Measurements from ENCODE around the gene DNAJC9.

The DNAJC9 gene

GRCh38 chr10:73239908-73240307, 7.1 kb downstream of the DNAJC9 start:
- no peaks in the 10 kb centered on the region for H3K9me3 ChIP-seq (ENCODE audit: insufficient read depth, low read depth, low read length)
- H3K9ac ChIP-seq (ENCODE audit: low read depth, low read length, poor library complexity, severe bottlenecking) = no peak overlapping the region
- peaks cover 10% of the 10 kb centered on the region; the same call in 1 of the 2 replicates for H3F3A ChIP-seq (ENCODE audit: low read depth)
- peaks cover 78% of the 10 kb centered on the region for H3K36me3 ChIP-seq (ENCODE audit: insufficient read depth, low read length)
- peaks cover 30% of the 10 kb centered on the region for H3K4me1 ChIP-seq (ENCODE audit: insufficient read depth, low read length, poor library complexity, severe bottlenecking)
- no peak overlapping the region for H3K4me2 ChIP-seq (ENCODE audit: low read depth, low read length, poor library complexity, severe bottlenecking)
- no peak overlapping the region for H2AFZ ChIP-seq (ENCODE audit: low read length)
- no peaks in the 10 kb centered on the region for H3K27me3 ChIP-seq (ENCODE audit: insufficient read depth, low read length, poor library complexity, severe bottlenecking)
- TF ChIP-seq EZH2phosphoT487 (IDR thresholded peaks at IDR 0.05; ENCODE audit: borderline replicate concordance) (no peak), CTCF (conservative IDR thresholded peaks at IDR 0.05; ENCODE audit: low read length) (no peak)
- H4K20me1 ChIP-seq (ENCODE audit: insufficient read depth, low read length, poor library complexity, severe bottlenecking) = peaks cover 52% of the 10 kb centered on the region
- no peaks in the 10 kb centered on the region for H3K9me2 ChIP-seq (replicated peaks; ENCODE audit: low read depth, low read length)
- peaks cover 66% of the 10 kb centered on the region for H3K79me2 ChIP-seq (ENCODE audit: insufficient read depth, low read length)
- no peak overlapping the region for H3K4me3 ChIP-seq (ENCODE audit: low read length, poor library complexity, severe bottlenecking)

- Histone ChIP-seq H3K4me3 (ENCODE audit: low read length, poor library complexity, severe bottlenecking) (no peak overlapping the region), H3K9ac (ENCODE audit: low read depth, low read length, poor library complexity, severe bottlenecking) (no peak overlapping the region), H3K9me2 (replicated peaks; ENCODE audit: low read depth, low read length) (no peaks in the 10 kb centered on the region), H3K79me2 (ENCODE audit: insufficient read depth, low read length) (peaks cover 58% of the 10 kb centered on the region), H3K4me2 (ENCODE audit: low read depth, low read length, poor library complexity, severe bottlenecking) (no peak overlapping the region), H4K20me1 (ENCODE audit: insufficient read depth, low read length, poor library complexity, severe bottlenecking) (peaks cover 49% of the 10 kb centered on the region), H3F3A (ENCODE audit: low read depth) (peaks cover 2% of the 10 kb centered on the region; the same call in 1 of the 2 replicates), H3K36me3 (ENCODE audit: insufficient read depth, low read length) (peaks cover 81% of the 10 kb centered on the region), H2AFZ (ENCODE audit: low read length) (no peak overlapping the region), H3K9me3 (ENCODE audit: insufficient read depth, low read depth, low read length) (no peaks in the 10 kb centered on the region), H3K27me3 (ENCODE audit: insufficient read depth, low read length, poor library complexity, severe bottlenecking) (no peaks in the 10 kb centered on the region), H3K4me1 (ENCODE audit: insufficient read depth, low read length, poor library complexity, severe bottlenecking) (peaks cover 23% of the 10 kb centered on the region)
- TF ChIP-seq CTCF (conservative IDR thresholded peaks at IDR 0.05; ENCODE audit: low read length) (no peak), EZH2phosphoT487 (IDR thresholded peaks at IDR 0.05; ENCODE audit: borderline replicate concordance) (no peak)
Measured at GRCh38 chr10:73238990-73239566, 8.0 kb downstream of the DNAJC9 start.

- Histone ChIP-seq H3F3A (ENCODE audit: low read depth) (no peaks in the 10 kb centered on the region), H3K36me3 (ENCODE audit: insufficient read depth, low read length) (peaks cover 53% of the 10 kb centered on the region; the same call in 1 of the 2 replicates), H3K9me3 (ENCODE audit: insufficient read depth, low read depth, low read length) (no peaks in the 10 kb centered on the region), H3K9ac (ENCODE audit: low read depth, low read length, poor library complexity, severe bottlenecking) (no peak overlapping the region), H3K4me3 (ENCODE audit: low read length, poor library complexity, severe bottlenecking) (no peak overlapping the region), H4K20me1 (ENCODE audit: insufficient read depth, low read length, poor library complexity, severe bottlenecking) (peaks cover 14% of the 10 kb centered on the region), H3K4me2 (ENCODE audit: low read depth, low read length, poor library complexity, severe bottlenecking) (no peak overlapping the region), H2AFZ (ENCODE audit: low read length) (no peak overlapping the region), H3K79me2 (ENCODE audit: insufficient read depth, low read length) (peaks cover 15% of the 10 kb centered on the region; the same call in 1 of the 2 replicates), H3K9me2 (replicated peaks; ENCODE audit: low read depth, low read length) (no peaks in the 10 kb centered on the region), H3K27me3 (ENCODE audit: insufficient read depth, low read length, poor library complexity, severe bottlenecking) (no peaks in the 10 kb centered on the region), H3K4me1 (ENCODE audit: insufficient read depth, low read length, poor library complexity, severe bottlenecking) (no peaks in the 10 kb centered on the region)
- TF ChIP-seq CTCF (conservative IDR thresholded peaks at IDR 0.05; ENCODE audit: low read length) (no peak), EZH2phosphoT487 (IDR thresholded peaks at IDR 0.05; ENCODE audit: borderline replicate concordance) (no peak)
Measured at GRCh38 chr10:73234695-73235094, 12.4 kb downstream of the DNAJC9 start.
